Stimulated activated CD4-positive, alpha-beta T cell treated with anti-CD3 and anti-CD28 coated beads, Interleukin-4, amount 100 ng/mL, for 24 hours (primary cell): Measurements from ENCODE around the gene CRYGN.

Experiments
- DNase-seq: peaks from one replicate; pipeline ENCODE4 v3.0.0-alpha.2; 2020

The CRYGN gene

DNA sequence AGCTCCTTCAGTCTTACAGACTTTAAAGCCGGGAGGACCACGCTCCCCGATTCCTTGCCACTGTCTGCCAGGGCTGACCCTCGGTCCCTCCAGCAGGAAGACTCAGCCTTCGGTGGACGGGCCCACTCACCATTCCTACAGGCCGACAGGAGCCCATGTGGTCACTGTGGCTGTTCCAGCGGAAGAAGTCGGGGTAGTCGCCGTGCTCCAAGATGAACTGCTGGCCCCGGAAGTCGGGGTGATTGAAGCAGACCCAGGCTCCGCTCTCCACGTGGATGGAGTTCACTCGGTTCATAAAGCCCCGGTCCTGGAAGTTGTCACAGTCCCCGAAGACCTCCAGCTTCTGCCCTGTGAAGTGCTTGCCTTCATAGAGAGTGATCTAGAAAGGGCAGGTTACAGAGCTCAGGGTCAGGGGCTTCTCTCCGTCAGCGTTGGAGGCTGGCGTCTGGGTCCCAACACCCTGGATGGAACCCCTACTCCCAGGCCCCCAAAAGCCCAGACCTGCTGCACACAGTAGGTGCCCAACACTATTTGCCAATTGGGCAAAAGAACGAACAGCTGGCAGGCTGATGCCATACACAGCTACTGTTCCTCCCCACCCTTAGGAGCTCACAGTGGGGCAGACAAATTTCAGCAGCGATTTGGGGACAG, 1.9 kb downstream of the CRYGN start:
- DNase-seq = no peak

DNA sequence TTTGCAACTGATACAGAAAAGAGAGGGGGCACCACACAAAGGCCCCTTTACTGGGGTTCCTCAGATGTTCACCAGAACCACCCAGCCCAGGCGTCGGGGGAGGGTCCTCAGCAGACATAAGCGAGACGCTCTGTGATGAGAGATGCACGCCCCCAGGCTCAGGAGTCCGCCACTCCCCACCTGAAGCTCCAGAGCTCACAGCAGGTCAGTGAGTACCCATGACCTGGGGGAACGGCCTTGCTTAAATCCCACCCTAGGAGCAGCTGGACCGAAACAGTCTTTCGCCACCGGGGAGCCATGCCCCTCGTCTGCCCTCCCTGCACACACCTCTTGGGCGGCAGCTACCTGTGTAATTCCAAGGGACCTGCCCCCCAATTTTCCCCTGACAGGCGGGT, 2.8 kb downstream of the CRYGN start:
- no peak for DNase-seq

DNA sequence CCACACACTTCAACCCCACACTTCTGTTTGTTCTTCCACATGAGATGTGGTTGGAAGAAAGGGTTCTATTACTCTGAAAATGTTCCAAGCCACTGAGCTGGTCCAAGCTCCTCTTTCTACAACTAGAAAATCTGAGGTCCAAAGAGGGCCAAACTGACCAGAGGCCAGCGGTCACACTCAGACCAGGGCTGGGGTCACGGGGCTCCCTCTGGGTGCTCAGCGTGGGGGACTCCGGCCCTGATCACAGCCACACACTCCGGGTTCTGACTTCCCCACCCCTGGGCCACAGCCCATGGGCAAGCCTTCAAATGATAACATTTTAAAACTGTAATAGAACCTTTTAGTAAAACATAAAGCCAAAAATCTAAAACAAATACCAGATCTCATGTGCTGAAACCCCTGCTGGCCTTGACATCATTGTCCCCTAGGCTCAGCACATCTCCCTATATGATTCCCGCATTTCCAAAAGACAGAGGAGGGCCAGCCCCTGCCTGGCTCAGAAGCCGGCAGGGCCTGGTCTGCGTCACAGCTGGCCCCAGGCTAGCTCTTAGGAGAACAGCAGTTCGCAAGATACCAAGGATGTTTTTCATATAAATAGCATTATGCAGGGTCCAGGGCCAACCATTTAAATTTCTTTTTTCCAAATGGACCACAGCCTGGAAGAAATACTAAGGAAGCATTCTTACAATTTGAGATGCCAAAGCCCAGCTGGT, 3.3 kb downstream of the CRYGN start:
- DNase-seq = no peak

DNA sequence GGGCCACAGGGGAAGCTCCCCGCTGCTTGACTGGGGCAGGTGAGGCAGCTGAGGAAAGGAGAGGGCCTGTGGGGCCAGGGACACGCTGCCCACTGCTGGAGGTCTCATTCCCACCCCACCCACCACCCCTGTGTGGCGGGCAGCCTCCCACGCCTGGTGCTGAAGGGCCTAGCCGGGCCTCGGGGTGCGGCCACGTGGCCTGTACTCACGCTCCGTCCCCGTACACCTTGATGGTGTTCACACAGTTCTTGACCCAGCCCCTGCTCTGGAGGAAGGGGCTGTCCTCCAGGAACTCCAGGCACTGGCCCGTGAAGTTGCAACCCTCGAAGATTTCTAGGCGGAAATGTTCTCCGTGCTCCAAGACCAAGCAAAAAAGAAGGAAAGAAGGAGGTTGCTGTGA, 4.0 kb downstream of the CRYGN start:
- no peak for DNase-seq

DNA sequence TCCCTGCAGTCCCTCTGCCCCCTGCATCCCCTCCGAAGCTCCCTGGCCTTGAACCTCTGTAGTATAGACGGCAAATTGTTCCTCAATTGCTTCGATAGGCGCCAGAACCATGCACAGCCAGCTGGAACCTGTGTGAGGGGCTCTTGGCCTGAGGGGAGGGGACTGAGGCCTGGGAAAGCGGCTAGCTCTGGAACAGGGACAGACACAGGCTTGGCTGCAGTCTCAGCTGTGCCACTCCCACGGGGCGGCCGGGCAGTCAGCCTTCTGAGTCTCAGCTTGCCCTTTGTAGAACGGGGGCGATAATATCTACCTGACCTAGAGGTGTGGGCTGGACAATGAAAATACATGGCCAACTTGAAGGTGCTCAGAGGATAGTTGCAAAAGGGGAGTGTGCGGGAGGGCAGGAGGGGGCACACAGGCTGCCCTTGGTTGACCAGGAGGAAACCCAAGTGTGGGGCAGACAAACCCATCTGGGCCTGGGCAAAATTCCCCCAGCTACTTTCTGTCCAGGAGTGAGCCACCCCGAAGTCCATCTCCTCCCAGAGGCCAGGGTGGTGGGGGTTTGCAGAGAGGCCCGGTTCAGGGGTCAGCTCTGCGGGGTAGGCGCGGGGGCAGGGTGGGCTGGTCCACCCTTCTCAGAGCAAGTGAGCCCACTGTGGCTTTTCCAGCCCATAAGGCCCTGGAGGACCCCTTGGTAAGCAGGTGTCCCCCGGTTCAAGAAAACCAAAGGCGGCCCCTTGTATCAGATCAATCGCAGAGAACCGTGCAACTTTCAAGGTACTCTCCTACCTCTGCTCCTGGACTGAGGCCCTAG, 4.6 kb downstream of the CRYGN start:
- DNase-seq = no peak

DNA sequence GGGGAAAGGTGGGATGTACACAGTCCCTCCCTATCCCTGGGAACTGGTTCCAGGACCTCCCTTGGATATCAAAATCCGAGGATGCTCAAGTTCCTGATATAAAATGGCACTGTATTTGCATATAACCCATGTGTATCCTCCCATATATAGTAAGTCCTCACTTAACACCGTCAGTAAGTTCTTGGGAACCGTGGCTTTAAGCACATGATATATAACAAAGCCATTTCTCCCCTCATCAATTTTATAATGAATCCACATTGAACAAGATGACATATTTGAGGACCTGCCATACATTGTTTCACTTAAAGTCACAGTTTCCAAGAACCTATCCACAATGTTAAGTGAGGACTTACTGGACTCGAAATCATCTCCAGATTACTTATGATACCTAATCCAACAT, 5.4 kb downstream of the CRYGN start:
- DNase-seq = no peak

DNA sequence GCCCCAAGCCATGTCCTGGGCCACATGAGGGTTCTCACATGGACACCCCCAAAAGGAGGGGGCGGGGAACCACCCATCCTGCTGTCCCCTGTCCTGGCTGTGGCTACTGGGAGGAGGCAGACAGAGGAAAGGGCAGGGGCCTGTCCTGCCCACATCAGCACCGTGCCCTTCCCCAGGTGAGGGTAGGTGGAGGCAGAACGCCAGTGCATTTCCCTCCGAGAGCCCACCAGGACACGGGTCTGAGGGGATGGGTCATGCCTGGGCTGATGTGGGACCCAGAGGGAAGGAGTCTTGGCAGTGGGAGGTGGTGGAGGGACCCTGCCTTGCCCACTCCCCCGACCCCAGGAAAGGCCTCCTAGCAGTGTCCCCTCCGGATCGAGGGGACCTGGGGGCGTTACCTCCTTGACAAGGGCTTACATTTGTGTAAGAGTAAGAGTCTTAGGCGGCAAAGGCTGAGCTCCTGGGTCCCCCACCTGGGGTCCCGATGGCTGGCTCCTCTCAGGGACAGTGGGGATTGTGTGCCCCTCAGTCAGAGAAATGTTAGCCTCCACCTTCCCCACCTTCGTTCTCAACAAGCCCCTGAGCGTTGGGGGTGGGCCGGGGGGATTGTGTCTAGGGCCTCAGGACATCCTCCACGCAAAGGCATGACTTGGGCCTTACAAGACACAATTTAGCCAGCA, 6.1 kb downstream of the CRYGN start:
- DNase-seq = no peak

DNA sequence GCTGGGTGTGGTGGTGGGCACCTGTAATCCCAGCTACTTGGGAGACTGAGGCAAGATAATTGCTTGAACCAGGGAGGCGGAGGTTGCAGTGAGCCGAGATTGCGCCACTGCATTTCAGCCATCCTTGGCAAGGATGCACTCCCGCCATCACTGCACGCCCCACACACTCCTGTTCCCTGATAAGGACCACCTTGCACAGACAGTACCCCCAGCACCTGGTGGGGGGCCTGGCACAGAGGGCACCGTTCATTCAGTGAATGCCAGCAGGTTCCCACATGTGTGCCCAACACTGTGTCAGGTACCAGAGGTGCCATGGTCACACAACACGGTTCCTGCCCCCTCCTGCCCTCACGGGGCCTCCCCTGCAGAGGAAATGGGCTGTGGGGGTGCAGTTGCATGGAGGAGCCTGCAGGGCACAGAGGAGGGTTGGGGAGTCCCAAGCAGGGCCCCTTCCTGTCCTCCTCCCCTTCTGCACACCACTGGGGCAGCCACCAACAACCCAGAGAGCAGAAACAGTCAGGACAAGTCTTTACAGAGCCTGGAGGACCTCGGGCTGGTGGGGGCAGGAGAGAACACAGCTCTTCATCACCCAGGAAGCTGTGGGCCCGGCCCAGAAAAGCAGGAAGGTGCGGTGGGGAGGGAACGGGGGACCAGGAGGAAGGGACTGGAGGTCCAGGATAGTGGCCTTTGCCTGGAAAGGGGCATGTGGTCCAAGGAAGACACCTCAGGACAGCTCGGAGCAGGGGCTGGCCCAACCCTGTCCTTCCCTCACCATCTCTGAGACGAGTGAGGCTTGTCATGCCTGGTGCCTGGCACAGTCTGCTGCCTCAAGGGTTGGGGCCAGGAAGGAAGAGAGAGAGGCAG, 7.1 kb downstream of the CRYGN start:
- peak; percentile 62 for DNase-seq

DNA sequence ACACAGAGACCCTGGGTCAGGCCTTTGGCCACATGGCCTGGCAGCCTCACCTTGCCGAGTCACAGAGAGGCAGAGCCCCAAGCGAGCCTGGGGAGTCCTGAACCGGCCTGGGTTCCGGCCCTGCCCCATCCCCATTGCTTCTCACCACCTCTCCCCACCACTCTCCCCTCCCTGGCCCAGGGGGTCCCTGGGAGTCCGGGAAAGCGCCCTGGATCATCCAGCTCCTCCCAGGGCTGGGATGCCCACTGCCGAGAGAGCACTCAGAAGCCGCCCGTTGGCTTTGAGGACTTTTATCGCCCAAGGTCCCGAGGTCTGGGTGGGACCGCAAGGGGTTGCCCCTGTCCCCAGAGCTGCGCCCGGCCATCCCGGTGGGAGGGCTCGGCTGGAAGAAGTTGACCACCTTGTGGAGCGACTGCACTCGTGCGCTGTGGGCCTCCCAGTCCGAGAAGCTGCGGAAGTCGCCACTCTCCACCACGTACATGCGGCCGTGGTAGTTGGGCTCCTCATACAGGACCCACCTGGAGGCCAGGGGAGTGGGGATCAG, 8.1 kb downstream of the CRYGN start:
- DNase-seq = no peak

DNA sequence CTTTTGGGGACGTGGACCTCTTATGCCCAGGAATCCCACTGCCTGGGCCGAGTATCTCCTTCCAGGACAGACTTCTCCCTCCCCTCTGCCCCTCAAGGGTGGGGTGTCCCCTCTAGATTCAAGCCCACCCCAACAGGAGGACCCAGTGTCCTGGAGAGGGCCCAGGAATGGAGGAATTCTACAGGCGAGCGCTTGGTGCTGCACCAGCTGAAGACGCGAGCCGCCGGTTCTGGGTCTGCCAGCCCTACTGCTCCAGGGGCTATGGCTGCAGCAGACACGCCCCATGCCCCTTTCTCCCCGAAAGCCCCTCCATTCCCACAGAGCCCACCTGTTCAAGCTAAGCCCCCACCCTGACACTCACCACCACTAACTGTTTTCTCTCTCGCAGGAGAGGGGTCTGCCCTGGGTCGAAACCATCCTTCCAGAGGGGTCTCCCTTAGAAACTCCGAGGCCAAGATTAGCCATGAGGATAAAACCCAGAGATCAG, 8.6 kb downstream of the CRYGN start:
- no peak for DNase-seq

DNA sequence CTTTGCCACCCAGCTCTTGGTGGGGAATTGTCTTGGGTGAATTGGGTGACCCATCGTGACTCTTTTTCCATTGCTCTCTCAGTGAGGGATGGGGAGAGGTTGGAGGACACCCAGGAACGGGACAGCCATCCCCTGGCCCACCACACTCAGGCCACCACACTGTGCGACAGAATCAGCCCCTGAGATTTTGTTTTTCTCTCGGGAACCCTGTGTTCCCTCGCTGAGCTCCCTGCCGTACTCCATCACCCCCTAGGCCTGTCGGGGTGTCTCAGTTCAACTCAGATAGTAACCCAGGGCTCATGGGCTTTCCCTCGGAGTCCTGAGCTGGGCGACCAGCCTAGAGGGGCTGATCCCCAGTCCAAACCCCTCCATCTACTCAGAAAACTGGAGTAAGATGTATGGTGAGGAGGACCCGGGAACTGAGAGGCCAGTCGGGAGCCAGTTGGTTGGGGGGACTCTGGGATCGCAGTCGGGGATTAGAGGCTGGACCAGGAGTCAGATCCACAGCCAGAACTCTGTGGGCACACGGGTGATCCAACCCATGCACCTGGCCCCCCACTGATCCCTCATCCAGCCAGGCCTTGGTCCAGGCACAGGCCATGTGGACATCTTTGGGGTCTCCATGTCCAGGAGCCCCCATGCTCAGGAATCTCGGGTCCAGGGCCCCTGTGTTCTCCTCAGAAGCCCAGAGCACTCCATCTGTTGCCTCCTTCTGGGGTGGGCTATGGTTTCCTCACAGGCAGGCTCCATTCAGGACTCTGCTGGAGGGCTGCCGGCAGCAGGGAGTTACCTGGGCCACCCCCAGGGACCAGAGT, 9.3 kb downstream of the CRYGN start:
- DNase-seq = no peak

DNA sequence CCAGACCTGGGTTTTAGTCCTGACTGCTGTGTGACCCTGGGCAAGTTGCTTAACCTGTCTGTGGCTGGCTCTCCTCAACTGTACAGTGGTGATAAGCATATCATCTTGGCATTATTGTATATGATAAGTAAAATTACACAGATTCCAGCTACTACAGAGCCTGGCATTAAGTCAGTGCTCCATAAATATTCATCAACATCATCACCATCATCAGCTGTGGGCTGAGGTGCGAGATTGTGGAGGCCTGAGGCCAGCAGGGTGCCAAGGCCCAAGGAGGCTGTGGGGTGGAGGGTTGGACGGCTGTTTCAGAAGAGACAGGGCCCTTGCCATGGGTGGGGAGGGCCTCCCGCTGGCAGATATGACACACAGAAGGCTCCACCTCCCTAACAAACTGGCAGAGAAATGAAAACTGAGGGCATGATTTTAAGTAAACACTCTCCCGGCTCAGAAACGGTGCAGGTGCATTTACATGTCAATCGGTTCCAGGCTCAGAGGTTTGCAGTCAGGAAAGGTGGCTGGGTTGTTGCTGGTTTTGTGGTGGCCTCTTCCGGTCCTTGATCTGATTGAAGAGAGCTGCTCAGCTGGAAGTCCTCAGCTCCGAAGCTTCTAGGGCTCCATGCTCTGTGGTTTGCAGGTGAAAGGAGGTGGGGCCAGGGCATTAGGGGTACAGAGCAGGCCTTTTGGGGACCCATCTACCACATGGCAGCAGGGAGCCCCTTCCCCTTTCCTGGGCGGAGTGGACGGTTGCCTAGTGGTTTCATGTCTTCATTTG, 10.2 kb downstream of the CRYGN start:
- DNase-seq = peak; percentile 40

DNA sequence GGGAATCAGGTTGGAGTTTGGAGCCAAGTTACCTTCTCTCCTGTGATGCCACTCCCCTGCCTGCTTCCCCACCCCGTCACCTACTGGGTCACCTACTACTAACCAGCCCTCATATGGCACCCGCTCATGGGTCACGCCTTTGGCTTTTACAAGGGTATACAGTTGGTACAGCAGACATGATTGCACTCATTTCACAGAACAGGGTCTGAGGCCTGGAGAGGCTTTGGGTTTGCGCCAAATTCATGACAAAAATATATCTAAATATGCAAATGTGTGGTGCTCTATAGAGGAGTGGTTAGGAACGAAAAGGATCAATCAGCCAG, 10.7 kb downstream of the CRYGN start:
- no peak for DNase-seq

DNA sequence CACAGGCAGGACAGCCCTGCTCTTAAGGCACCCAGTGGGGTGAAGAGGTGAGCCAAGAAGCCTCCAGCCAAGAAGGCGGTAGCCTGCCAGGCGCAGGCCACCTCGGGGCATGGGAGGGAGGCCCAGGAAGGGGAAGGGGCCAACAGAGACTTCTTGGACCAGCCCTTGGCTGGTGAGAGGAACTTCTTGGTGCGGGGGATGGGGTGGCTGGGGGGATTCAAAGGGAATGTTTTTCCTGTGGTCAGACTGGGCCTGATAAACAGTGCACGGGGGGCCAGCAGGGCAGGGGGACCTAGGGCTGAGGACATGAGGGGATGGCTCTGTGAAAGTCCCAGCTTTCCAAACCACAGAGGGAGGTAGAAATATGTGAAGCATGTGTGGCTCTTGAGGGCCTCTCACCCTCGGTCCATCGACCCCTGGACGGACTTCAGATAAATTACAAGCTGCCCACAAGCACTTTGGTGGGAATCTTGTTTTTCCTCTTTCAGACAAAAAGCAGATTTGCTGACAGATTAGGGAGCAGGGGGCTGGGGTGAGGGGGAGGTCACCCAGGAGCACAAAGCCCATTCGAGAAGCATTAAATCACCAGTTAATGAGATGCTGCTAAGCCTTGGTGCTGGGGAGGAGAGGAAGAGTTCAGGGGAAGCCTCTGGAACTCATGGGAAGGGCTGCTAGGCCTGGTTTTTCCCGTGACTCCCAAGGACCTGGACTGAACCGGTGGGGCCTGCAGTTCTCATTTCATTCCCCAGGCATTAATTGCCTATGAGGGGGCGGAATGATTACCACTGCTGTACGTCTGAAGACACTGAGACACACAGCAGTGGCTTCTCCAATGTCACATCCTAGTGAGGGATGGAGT, 11.3 kb downstream of the CRYGN start:
- DNase-seq = no peak

DNA sequence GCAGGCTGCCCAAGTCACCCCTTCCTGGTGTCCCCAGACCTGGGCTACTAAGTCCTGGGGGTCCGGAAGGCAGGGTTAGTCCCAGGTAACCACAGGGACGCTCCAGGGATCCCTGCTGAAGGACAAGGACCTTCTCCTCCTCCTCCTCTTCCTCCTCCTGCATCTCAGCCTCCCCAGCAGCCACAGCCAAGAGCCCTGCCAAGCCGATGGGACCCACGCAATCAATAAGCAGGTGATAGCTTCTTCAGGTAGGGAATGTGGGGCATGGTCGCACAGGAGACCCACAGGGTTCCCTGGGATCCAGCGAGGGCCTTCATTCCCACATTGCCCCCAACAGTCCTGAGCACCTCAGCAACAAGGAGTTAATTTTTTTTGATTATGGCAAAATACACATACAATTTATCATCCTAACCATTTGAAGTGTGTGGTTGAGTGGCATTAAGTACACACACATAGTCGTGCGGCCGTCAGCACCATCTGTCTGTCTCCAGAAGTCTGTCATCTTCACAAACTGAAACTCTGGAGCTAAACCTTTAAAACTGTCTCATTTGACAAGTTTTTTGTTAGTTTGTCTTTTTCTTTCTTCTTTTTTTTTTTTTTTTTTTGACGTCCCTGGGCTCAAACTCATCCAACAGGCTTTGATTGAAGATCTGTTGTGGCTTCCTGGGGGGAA, 12.1 kb downstream of the CRYGN start:
- DNase-seq = no peak

DNA sequence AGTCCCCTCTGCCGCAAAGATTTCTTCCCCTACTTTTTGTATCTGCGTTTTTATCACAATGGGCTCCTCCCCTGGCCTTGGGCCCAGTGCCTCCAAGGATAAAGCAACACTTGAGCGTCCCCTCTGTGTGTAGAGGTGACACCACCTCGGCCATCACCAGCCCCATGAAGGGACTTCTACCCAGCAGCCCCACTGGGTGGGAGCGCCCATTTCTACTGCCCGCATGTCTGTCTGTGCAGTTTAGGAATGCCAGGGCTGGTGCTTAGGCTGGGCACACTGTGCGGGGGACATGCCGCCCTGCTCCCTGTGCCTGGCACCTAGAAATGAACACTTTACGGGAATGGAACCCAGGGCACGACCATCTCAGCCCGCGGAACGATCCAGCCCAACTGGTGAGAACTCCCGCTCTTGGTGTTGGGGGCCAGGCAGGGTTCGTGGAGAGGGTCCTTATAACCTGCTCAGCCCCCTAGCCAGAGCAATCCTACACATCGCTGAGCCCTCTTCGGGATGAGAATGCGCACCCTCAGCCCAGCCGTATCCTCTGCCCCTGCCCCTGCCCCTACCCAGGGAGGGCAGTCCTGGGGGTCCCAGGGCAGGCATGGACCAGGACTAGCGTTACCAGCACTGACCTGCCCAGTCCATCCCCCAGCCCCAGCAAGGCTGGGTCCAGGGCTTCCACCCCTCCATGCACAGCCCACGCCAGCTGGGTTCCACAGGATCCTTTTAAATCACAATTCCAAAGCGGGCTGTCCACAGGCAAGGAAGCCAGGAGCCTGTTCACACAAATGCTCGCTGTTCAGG, 12.8 kb downstream of the CRYGN start:
- no peak for DNase-seq

DNA sequence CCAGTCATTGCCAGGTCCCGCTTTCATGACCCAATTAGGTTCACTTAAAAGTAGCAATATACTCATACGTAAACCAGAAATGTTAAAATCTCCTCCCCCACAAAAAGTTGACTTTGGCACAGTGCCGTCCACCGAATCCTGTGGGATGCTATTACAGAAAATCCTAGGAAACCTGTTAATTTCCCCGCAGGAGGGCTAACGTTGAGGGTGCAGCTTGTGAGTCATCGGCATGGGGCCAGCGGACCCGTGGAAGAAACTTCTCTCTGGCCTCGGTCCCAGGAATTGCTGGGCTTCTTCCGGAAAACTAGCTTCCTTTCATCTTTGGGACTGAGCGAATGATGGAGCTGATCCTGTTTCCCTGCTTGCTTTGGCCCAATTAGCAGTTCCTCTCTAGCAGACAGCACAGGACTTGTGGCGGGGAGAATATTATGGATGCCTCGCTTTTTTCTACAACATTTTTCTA, 13.5 kb downstream of the CRYGN start:
- no peak for DNase-seq
